D721Med (cell line): ENCODE results near the gene IL17C.

ENCODE experiments used
- DNase-seq: peaks from one replicate; pipeline ENCODE4 v3.0.0; 2011; ENCODE audit warnings: low spot score; ENCODE audit not compliant: insufficient read length
- FAIRE-seq: peaks from 2 replicates; lab custom pipeline; 2011; peaks lifted over from hg19 to GRCh38; lab: Jason Lieb, UNC
- TF ChIP-seq, protein P1 (sequence below): IDR thresholded peaks from 2 replicates; pipeline ENCODE4 v1.5.1; 2012; ENCODE audit warnings: mild to moderate bottlenecking, control low read depth; ENCODE audit not compliant: insufficient read depth; ENCODE audit errors: missing control alignments

Gene IL17C

GRCh38 chr16:88628512-88628974 is 9.8 kb upstream of the IL17C start:
- no peak for DNase-seq
- FAIRE-seq = no peak
- TF ChIP-seq, protein P1, sequence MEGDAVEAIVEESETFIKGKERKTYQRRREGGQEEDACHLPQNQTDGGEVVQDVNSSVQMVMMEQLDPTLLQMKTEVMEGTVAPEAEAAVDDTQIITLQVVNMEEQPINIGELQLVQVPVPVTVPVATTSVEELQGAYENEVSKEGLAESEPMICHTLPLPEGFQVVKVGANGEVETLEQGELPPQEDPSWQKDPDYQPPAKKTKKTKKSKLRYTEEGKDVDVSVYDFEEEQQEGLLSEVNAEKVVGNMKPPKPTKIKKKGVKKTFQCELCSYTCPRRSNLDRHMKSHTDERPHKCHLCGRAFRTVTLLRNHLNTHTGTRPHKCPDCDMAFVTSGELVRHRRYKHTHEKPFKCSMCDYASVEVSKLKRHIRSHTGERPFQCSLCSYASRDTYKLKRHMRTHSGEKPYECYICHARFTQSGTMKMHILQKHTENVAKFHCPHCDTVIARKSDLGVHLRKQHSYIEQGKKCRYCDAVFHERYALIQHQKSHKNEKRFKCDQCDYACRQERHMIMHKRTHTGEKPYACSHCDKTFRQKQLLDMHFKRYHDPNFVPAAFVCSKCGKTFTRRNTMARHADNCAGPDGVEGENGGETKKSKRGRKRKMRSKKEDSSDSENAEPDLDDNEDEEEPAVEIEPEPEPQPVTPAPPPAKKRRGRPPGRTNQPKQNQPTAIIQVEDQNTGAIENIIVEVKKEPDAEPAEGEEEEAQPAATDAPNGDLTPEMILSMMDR = peak; percentile 29

GRCh38 chr16:88629835-88630234 is 8.5 kb upstream of the IL17C start:
- TF ChIP-seq, protein P1 = no peak
- no peak for FAIRE-seq
- no peak for DNase-seq

DNA sequence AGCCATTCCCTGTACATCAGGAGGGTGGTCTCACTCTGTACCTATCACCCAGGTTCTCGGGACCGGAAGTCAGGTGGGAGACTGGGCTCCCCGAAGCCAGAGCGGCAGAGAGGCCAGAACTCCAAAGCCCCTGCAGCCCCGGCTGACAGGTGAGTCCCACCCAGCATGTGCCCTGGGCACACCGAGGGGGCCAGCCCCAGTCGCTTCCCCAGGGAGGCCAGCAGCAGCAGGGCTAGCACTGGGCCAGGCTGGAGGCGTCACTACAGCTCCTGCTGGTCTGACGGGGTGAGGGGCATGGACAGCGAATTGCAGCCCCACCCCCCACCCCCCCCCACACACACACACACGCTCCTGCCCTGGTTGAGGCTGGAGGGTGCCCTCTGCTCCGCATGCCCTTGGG is 7.9 kb upstream of the IL17C start:
- DNase-seq (no peak), FAIRE-seq (no peak)
- TF ChIP-seq, protein P1 = no peak

DNA sequence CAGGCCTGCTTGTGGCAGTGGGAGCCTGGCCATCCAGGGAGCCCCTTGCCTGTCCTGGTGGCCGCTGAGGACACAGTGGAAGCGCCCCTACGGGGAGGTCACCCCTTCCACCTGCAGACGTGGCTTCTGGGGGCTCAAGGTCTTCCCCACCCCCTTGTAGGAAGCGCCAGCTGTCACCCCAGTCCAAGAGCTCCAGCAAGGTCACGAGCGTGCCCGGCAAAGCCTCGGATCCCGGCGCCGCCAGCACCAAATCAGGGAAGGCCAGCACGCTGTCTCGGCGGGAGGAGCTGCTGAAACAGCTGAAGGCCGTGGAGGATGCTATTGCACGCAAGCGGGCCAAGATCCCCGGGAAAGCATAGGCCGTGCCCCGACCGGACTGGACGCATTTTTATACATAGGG is 7.4 kb upstream of the IL17C start:
- FAIRE-seq (no peak), DNase-seq (no peak)
- TF ChIP-seq, protein P1 = no peak

DNA sequence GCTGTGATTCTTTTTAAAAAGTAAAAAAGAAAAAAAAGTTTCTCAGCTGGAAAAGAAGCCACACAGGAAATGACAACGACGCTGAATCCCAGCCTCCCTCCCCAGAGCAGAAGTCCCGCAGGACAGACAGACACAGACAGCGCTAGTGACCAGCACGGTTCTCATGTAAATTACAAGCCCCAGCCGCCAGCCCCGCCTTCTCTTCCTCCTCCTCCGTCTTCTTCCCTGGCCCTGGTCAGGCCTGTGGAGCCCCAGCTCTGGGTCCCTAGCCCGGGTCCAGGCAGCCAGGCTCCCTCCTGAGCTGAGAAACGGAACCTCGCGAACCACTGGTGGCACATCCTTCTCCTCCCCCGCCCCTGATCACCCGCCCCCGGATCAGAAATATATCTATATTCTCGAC is 7.0 kb upstream of the IL17C start:
- TF ChIP-seq, protein P1 = no peak
- FAIRE-seq (no peak), DNase-seq (no peak)

DNA sequence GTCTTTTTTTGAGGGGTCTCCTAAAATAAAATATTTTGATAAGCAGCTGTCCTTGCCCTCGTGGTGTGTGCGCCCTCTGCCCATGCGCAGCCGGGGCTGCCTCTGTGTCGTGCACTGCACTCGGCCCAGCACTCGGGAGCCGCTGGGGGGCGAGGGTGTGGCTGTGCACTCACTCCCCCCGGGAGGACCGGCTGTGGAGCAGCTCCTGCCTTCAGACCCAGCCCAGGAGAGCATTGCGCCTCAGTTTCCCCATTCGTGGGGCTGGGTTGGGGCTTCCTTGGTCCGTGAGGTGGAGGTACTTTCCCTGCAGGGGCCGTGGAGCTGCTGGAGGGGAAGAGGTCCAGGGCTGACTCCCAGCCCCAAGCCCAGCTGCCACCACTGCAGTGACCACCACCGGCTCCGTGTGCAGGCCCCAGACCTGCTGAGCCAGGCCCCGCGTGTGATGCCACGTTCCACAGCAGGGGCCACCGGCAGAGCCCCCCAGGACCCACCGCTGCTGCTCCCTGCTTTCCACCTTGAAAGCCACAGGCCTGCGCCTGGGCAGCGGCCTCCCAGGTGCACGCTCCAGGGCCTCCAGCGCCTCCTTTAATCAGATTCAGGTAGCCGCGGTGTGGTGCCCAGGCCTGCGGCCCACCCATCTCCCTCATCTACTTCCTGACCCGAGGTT is 6.3 kb upstream of the IL17C start:
- DNase-seq (no peak), FAIRE-seq (no peak)
- TF ChIP-seq, protein P1 = no peak

- no peak for DNase-seq
- TF ChIP-seq, protein P1 = no peak
- no peak for FAIRE-seq
These were observed 5.8 kb upstream of the IL17C start for GRCh38 chr16:88632587-88632930.
